Spleen (tissue), 11 donors: ENCODE data around the gene MAPK10. TPM values are rescaled to one million over a fixed set of nuclear protein-coding genes. Genes with fewer than 3 reads are reported as not detected.

Source experiments
- DNase-seq: peaks from one replicate; pipeline ENCODE4 v3.0.0-alpha.2; 2020
- H3K27ac ChIP-seq, 8 donors: fragments of 200-600 bp; sonication (generic) in 7 of 8; 1 replicate in 4 of 8; 2 replicates in 4 of 8; pipeline versions ENCODE4 v1.5.0 to v1.8.0; 2016 to 2021; ENCODE audit warnings: inconsistent platforms in 4 of 8, mild to moderate bottlenecking in 4 of 8, moderate library complexity in 1 of 8
- H3K27me3 ChIP-seq, 7 donors: fragments of 200-600 bp; sonication (generic) in 6 of 7; replicated peaks in 1 of 7; 1 replicate in 4 of 7; 2 replicates in 3 of 7; pipeline versions ENCODE4 v1.5.0 to v1.8.0; 2016 to 2021; ENCODE audit warnings: inconsistent platforms in 3 of 7, mild to moderate bottlenecking in 1 of 7
- H3K36me3 ChIP-seq, 6 donors: fragments of 200-600 bp; sonication (generic) in 5 of 6; 1 replicate in 4 of 6; 2 replicates in 2 of 6; pipeline versions ENCODE4 v1.5.0 to v1.8.0; 2016 to 2021; ENCODE audit warnings: inconsistent platforms in 2 of 6
- H3K4me1 ChIP-seq, 6 donors: fragments of 200-600 bp; sonication (generic) in 5 of 6; 1 replicate in 3 of 6; 2 replicates in 3 of 6; pipeline versions ENCODE4 v1.5.0 to v1.8.0; 2016 to 2021; ENCODE audit warnings: inconsistent platforms in 3 of 6
- H3K4me3 ChIP-seq, 8 donors: fragments of 200-600 bp; sonication (generic) in 7 of 8; 1 replicate in 4 of 8; 2 replicates in 4 of 8; pipeline versions ENCODE4 v1.5.0 to v1.8.0; 2016 to 2021; ENCODE audit warnings: inconsistent platforms in 4 of 8, mild to moderate bottlenecking in 4 of 8, moderate library complexity in 2 of 8
- H3K9me3 ChIP-seq, 8 donors: fragments of 200-600 bp; sonication (generic) in 7 of 8; 1 replicate in 4 of 8; 2 replicates in 4 of 8; pipeline versions ENCODE4 v1.5.0 to v1.8.0; 2016 to 2021; ENCODE audit warnings: inconsistent platforms in 4 of 8
- CTCF ChIP-seq, 11 experiments: fragments of 200-600 bp in 7 of 11; fragments of 450-650 bp in 4 of 11; sonication (generic) in 4 of 11; IDR thresholded peaks in 8 of 11; conservative IDR thresholded peaks in 3 of 11; 1 replicate in 7 of 11; 2 replicates in 4 of 11; pipeline versions ENCODE4 v1.4.0 to v1.8.0; 2016 to 2021; ENCODE audit warnings: antibody characterized with exemption in 11 of 11, inconsistent platforms in 4 of 11, mild to moderate bottlenecking in 1 of 11
- POLR2A ChIP-seq, 3 donors: fragments of 450-650 bp; IDR thresholded peaks; one replicate each; pipeline ENCODE4 v1.5.1; 2017; ENCODE audit warnings: antibody characterized with exemption in 3 of 3, mild to moderate bottlenecking in 1 of 3
- POLR2AphosphoS5 ChIP-seq, 3 donors: sonication (generic); formaldehyde crosslinking; IDR thresholded peaks; one replicate each; pipeline ENCODE4 v1.5.1; 2017; ENCODE audit warnings: antibody characterized with exemption in 3 of 3
- WGBS, 5 donors: extraction: QIAGEN DNeasy Blood & Tissue Kit in 3 of 5; methylation state at CpG; one replicate each; pipeline versions ENCODE4 v1.1.5 to v1.1.7; 2013 to 2018; 5-methylcytosine and 5-hydroxymethylcytosine counted together
- intact Hi-C: fragments of 100-400 bp; cut with DNase I; formaldehyde crosslinking; loops from one replicate; pipeline ENCODE4 v1.15.0; 2023; ENCODE audit warnings: low total_unique reads
- polyA plus RNA-seq, 3 donors: library from polyadenylated mRNA; stranded (reverse); fragments of 200-250 nt; gene quantifications; one replicate each; pipeline ENCODE4 v1.2.1, GENCODE V29; 2013
- total RNA-seq, 7 donors: library from RNA; depleted of rRNA in 3 of 7; stranded (reverse); fragments of >200 nt in 3 of 7; fragmentation: NEBNext Ultra II Directional in 4 of 7; extraction: Animal tissue kit (Norgen Biotek cat#: 25700) in 4 of 7; gene quantifications; one replicate each; pipeline versions ENCODE4 v1.1.0 to v1.2.1, GENCODE V29; 2016 to 2021
- donor health status: healthy with polysubstance abuse.
- donor health status: DM: no; HTN: no; CAD: no; lungs with moderate emphysema.
- donor health status: DM: no; HTN: no; CAD: no.
- donor health status: Bipolar disorder and iron deficiency.
- donor health status: healthy.
- donor health status: DM: no; HTN: no; CAD: no.
- donor health status: DM: yes; HTN: yes; CAD: no.

The MAPK10 gene
- total and polyA plus RNA-seq, 10 donors: 3.0 to 40.6 (median 15.2) TPM

GRCh38 chr4:86013621-86014020 is 346.2 kb downstream of the MAPK10 start:
- intact Hi-C loops: no loop called here
- H3K27me3 ChIP-seq: no peaks in the 10 kb centered on the region
- WGBS, 5 donors: 76 to 88% (median 84%) methylated on average over 4 of the region's 4 CpGs
- no peak overlapping the region for H3K27ac ChIP-seq
- TF ChIP-seq CTCF (IDR thresholded peaks at IDR 0.05 in 8 of 11, conservative IDR thresholded peaks at IDR 0.05 in 3 of 11): no peak
- TF ChIP-seq POLR2AphosphoS5 (IDR thresholded peaks at IDR 0.05): no peak
- no peak for TF ChIP-seq POLR2A (IDR thresholded peaks at IDR 0.05)
- no peaks in the 10 kb centered on the region for H3K36me3 ChIP-seq
- H3K4me1 ChIP-seq: peaks cover 0 to 12% (median 0%) of the 10 kb centered on the region in 6 donors
- no peaks in the 10 kb centered on the region for H3K9me3 ChIP-seq
- DNase-seq: no peak
- H3K4me3 ChIP-seq: no peak overlapping the region

- Histone ChIP-seq H3K9me3 (no peaks in the 10 kb centered on the region), H3K36me3 (no peaks in the 10 kb centered on the region), H3K4me1 (peaks cover 0 to 12% (median 0%) of the 10 kb centered on the region in 6 donors), H3K27me3 (no peaks in the 10 kb centered on the region), H3K4me3 (no peak overlapping the region), H3K27ac (no peak overlapping the region)
- DNase-seq: no peak
- intact Hi-C loops: no loop called here
- TF ChIP-seq POLR2AphosphoS5 (IDR thresholded peaks at IDR 0.05) (no peak), POLR2A (IDR thresholded peaks at IDR 0.05) (no peak), CTCF (IDR thresholded peaks at IDR 0.05 in 8 of 11, conservative IDR thresholded peaks at IDR 0.05 in 3 of 11) (no peak)
- WGBS, 5 donors: 73 to 91% (median 83%) methylated on average over 1 of the region's 1 CpG
Observed at GRCh38 chr4:86011117-86011516, 348.7 kb downstream of the MAPK10 start.

GRCh38 chr4:86007042-86007441 is 352.8 kb downstream of the MAPK10 start:
- Histone ChIP-seq H3K9me3 (no peaks in the 10 kb centered on the region), H3K36me3 (peaks cover 0 to 27% (median 1%) of the 10 kb centered on the region in 6 donors), H3K4me3 (no peak overlapping the region), H3K27ac (no peak overlapping the region), H3K27me3 (no peaks in the 10 kb centered on the region), H3K4me1 (no peaks in the 10 kb centered on the region)
- TF ChIP-seq CTCF (IDR thresholded peaks at IDR 0.05 in 8 of 11, conservative IDR thresholded peaks at IDR 0.05 in 3 of 11) (no peak), POLR2AphosphoS5 (IDR thresholded peaks at IDR 0.05) (no peak)
- intact Hi-C loops: no loop called here
- WGBS, 5 donors: 91 to 98% (median 95%) methylated on average over 6 of the region's 6 CpGs
- no peak for DNase-seq

GRCh38 chr4:86006057-86006456 is 353.8 kb downstream of the MAPK10 start:
- intact Hi-C loops: no loop called here
- Histone ChIP-seq H3K4me3 (no peak overlapping the region), H3K4me1 (no peaks in the 10 kb centered on the region), H3K9me3 (no peaks in the 10 kb centered on the region), H3K36me3 (peaks cover 0 to 37% (median 1%) of the 10 kb centered on the region in 6 donors), H3K27me3 (no peaks in the 10 kb centered on the region), H3K27ac (no peak overlapping the region)
- TF ChIP-seq POLR2AphosphoS5 (IDR thresholded peaks at IDR 0.05) (no peak), POLR2A (IDR thresholded peaks at IDR 0.05) (no peak), CTCF (IDR thresholded peaks at IDR 0.05 in 8 of 11, conservative IDR thresholded peaks at IDR 0.05 in 3 of 11) (no peak)
- no peak for DNase-seq
